Ramos (cell line): ENCODE results near the gene RAP1GAP.
"Not testable (repeated sequence)": the region's sequence is repeated elsewhere in the genome, so short reads cannot be mapped to it uniquely, and the experiment has no call there.

Experiments used
- in situ Hi-C: fragments of 300-500 bp; cut with MboI; formaldehyde crosslinking; loops from one replicate; pipeline ENCODE4 v1.14.3; 2022; ENCODE audit warnings: low sequenced_read_pairs; ENCODE audit not compliant: unreplicated experiment

Gene RAP1GAP

DNA sequence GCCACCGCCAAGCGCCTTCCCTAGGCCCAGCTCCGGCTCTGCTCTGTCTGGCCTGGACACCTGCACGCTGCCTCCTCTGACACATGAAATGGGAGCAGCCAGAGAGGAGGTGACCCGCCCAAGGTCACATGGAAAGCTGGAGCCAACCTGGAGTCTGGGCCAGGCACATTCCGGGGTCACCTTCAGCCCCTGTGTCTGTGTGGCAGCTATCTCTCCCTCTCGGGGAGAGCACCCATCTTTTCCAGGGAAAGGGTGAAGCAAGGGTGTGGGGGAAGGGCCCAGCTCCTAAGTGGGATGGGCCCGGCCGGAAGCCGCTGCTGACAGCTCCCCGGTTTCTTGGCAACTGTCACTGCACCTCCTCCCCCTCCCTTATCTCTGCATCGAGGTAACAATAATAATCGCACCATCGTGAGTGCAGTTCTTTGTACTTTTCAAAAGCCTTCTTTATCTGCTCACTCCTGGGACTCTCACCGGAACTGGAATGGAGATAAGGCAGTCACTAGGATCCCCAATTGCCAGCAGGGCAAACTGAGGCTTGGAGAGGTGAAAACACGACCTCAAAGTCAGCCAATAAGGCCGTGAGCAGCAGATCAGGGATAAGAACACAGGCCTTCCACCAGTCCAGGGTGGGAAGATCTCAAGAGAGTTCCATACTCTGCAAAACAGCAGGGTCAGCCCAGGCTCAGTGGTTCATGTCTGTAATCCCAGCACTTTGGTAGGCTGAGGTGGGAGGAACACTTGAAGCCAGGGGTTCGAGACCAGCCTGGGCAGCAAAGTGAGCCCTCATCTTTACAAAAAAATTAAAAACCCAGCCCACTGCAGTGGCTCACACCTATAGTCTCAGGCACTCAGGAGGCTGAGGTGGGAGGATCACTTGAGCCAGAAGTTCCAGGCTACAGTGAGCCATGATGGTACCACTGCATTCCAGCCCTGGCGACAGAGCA is 36.9 kb downstream of the RAP1GAP start:
- in situ Hi-C loops: no loop called here

- in situ Hi-C loops: not testable (repeated sequence)
These were observed 37.6 kb downstream of the RAP1GAP start for GRCh38 chr1:21631590-21631943.

- in situ Hi-C loops: no loop called here
These were observed 38.4 kb downstream of the RAP1GAP start for GRCh38 chr1:21630571-21631343.

- in situ Hi-C loops: no loop called here
These were observed 39.2 kb downstream of the RAP1GAP start for GRCh38 chr1:21629971-21630370.

GRCh38 chr1:21628798-21629393 is 40.3 kb downstream of the RAP1GAP start:
- in situ Hi-C loops: no loop called here

DNA sequence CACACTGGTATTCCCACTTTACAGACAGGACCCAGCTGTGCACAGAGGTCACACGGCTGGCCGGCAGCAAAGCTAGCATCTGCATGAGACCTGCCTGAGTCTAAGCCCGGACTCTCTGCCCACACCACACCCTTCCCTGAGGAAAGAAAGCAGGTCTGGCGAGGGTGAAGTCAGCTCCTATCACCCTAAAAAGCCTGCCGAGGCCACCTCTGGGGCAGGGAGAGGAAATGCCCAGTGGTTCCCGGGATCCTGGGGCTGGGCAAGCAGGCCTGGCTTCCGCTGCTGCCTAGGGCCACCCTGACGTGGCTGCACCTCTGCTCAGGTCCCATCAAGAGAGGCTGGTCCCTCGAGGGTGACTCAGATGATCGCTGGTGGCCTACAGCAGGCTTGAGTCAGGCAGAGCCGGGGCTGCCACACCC is 42.2 kb downstream of the RAP1GAP start:
- in situ Hi-C loops: no loop called here

DNA sequence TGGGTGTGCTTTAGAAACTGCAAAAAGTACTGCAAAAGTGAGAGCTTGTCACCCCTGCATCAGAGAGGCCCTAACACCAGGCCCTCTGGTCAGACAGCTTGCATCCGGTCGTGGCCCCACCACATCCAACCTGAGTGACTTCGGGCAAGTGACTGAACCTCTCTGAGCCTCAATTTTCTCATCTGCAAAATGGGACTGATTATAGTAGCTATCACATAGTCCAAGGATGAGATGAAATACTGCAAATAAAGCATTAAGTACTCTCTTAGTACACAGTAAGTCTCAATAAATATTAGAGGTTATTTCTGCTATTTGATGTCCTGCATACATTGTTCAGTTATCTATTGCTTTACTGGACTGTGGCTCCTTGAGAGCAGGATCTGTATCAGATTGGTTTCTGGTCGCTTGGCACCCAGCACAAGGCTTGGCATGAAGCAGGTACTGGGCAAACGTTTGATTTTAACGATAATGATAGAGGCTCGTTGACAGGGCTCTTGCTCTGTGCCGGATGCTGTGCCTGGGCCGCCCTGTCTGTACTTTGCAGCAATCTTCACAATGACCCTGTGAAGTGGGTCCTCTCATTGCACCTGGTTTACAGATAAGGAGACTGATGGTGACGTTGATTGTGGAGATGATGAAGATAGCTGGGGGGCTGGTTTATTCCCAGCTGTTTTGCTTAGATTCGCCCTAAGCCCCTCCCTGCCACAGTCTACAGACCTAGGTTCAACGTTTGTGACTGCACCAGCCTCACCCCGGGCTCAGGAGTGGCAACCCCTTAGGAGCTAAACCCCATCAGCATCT is 43.6 kb downstream of the RAP1GAP start:
- in situ Hi-C loops: no loop called here

GRCh38 chr1:21624571-21625389 is 44.4 kb downstream of the RAP1GAP start:
- in situ Hi-C loops: no loop called here

DNA sequence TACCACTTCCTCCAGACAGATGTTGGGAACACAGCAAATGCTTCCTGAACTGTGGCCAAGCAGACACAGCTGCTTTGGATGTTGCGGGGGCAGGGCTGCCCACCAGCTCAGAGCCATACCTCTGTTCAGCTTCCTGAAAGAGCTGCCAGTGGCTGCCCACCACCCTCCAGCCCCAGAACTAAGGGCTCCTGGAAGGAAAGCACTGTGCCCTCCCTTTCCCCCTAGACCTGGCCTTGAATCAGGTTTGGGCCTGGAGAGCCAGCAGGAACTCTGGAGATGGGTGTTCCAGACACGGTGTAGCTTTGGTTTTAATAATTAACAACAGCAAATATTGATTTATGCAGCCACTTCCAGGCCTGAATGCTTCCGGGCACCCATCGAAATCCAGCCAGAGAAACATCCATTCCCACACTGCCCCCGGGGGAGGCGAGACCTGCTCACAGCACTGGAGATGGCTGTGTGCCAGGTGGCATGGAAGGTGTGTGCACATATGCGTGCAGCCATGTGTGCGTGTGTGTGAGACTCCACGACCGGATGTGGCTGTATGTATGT is 45.7 kb downstream of the RAP1GAP start:
- in situ Hi-C loops: no loop called here

DNA sequence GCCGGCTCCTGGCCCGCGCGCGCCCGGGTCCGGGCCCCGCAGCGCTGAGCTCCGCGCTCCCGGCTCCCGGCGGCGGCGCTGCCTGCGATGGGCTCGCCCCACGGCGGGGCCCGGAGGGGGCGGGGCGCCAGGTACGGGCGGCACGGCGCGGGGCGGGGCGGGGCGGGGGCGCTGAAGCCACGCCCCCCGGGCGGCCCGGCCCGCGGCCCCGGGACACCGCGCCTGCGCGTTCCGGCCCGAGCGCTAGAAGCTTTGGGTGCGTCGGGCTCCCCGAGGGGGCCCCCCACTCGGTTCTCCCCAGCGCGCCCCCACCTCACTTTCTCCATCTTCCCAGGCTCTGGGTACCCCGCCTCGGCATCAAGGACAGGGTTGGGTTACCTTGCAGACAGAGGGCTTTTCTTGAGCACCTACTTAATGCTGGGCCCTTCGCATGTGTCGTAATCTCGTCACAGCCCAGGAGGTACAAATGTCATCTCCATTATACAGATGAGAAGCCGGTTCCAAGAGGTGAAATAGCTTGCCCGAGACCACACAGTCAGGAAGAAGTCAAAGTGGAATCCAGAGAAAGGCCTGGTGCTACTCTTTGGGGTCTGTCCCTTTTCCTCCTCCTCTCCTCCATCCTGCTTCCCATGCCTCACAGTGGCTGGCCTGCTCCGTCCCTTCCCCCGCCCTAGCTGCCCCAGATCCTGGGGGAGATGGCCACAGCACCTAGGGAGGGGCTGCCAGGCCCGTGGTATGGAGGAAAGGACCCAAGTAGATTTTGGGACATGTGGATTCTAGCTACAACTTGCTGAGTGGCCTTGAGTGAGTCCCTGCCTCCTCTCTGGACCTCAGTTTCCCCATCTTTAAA is 46.5 kb downstream of the RAP1GAP start:
- in situ Hi-C loops: no loop called here

DNA sequence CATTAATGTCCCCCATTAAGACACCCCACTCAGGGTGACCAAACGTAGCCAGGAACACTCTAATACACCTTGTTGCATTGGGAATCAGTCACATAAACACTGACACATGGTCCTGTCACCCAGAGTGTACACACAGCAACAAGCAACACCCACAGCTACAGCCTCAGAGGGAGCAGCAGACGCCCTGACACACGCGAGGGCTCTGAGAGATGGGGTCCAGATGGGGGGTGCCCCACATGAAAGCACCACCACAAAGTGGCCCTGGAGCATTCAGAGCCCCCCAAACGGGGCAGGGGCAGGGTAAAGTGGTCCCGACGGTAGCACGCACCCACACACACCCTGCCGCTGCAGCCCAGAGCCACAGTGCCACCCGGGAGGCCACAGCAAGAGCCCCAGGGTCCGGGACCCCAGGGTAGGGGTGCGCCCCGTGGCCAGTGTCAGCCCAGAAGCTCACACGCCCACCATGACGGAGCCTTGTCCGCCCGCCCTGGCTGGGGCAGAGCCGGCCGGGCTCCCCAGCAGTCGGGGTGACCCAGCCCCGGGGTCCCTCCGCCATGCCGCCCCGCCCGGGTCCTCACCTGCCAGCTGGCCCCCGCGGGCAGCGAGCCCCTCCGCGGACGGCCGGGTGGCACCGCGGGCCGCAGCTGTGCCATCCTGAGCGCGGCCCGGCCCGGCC is 47.3 kb downstream of the RAP1GAP start:
- in situ Hi-C loops: no loop called here

DNA sequence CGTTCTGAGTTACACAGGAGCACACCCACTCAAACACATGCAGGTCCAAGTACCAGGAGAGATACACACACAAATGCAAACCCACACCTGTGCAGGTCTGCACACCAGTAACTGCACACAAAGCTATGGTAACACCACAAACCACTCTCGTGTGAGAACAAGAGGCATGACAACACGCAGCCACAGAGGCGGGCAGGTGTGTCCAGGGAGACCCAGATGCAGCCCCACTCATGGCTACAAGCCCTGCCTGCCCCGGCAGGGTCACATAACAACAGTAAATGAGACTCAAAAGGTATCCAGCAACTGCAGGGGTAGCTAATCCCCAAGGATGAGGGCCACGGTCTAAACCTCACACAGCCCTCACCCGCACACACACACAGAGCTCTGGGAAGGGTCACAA is 48.1 kb downstream of the RAP1GAP start:
- in situ Hi-C loops: no loop called here

DNA sequence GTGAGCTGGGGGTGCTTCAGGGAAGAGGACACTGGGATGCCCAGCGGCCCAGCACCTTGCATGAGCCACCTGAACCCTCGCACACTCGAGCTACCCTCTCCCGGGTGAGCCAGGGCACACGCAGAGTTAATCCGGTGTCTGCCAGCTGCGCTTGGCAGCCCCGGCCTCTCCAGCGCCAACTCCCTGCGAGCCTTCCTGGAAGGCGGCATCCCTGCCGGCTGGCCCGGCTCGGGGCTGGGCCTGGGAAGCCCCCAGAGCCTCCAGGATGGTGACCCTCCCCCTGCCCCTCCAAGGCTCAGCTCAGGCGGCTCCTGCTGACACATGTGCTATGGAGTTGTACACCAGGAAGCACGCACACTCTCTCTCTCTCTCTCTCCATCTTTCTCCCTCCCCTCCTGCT is 48.7 kb downstream of the RAP1GAP start:
- in situ Hi-C loops: no loop called here

DNA sequence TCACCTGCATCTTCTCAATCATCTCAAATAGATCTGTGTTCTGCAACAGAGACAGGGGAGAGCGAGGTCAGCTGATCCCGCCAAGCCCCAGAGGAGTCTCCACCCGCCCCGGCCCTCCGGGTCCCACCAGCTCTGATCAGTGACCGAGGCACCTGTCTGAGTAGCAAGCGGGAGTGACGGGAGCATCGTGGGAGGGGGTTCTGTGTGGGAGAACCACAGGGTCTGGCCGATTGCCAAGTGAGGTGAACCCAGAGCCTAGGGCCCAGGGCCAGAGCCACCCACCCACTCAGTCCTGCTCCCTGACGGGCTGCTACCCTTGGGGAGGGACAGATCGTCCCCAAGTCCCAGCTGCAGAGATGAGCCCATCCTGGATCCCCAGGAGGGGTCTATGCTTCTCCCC is 49.1 kb downstream of the RAP1GAP start:
- in situ Hi-C loops: no loop called here

- in situ Hi-C loops: no loop called here
These were observed 49.7 kb downstream of the RAP1GAP start for GRCh38 chr1:21619375-21619947.

- in situ Hi-C loops: no loop called here
These were observed 50.4 kb downstream of the RAP1GAP start for GRCh38 chr1:21618561-21619374.

DNA sequence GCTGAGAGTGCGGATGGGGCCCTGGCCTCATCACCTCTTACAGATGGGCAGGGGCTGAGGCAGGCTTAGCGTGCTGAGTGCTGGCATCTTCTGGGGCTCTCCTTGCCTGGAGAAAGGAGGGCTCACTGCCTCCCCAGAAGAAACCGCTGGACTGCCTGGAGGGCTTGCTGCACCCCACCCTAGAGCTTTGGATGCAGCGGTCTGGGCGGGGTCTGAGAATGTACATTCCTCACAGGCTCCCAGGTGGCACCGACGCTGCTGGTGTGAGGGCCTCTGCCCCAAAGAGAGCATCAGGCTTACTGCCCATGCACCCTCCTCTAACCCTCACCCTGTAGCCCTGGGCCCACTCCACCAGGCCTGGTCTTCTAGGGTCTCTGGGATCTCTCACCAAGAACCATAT is 51.1 kb downstream of the RAP1GAP start:
- in situ Hi-C loops: no loop called here
